Measurements from ENCODE around the gene OR5J2.
"Not testable (repeated sequence)": the region's sequence is repeated elsewhere in the genome, so short reads cannot be mapped to it uniquely, and the experiment has no call there.

DNA sequence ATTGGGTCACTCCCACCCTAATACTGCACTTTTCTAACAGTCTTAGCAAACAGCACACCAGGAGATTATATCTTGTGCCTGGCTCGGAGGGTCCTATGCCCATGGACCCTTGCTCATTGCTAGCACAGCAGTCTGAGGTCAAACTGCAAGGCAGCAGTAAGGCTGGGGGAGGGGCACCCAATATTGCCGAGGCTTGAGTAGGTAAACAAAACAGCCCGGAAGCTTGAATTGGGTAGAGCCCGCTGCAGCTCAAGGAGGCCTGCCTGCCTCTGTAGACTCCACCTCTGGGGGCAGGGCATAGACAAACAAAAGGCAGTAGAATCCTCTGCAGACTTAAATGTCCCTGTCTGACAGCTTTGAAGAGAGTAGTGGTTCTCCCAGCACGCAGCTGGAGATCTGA lies 43.3 kb downstream of the OR5J2 start:
- TF ChIP-seq, protein P1, sequence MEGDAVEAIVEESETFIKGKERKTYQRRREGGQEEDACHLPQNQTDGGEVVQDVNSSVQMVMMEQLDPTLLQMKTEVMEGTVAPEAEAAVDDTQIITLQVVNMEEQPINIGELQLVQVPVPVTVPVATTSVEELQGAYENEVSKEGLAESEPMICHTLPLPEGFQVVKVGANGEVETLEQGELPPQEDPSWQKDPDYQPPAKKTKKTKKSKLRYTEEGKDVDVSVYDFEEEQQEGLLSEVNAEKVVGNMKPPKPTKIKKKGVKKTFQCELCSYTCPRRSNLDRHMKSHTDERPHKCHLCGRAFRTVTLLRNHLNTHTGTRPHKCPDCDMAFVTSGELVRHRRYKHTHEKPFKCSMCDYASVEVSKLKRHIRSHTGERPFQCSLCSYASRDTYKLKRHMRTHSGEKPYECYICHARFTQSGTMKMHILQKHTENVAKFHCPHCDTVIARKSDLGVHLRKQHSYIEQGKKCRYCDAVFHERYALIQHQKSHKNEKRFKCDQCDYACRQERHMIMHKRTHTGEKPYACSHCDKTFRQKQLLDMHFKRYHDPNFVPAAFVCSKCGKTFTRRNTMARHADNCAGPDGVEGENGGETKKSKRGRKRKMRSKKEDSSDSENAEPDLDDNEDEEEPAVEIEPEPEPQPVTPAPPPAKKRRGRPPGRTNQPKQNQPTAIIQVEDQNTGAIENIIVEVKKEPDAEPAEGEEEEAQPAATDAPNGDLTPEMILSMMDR (IDR thresholded peaks at IDR 0.05; ENCODE audit: insufficient read depth, low read depth, low read length) = not testable (repeated sequence)
- not testable (repeated sequence) for TF ChIP-seq EZH2 (IDR thresholded peaks at IDR 0.05; ENCODE audit: insufficient read depth, low read length)
